Measurements from ENCODE around the gene GPBAR1.
"Not testable (repeated sequence)": the region's sequence is repeated elsewhere in the genome, so short reads cannot be mapped to it uniquely, and the experiment has no call there.

GPBAR1 gene

GRCh38 chr2:218269900-218270720 lies 9.3 kb downstream of the GPBAR1 start, which contains the start of the genes AAMP and PNKD:
TSS of gene AAMP (minus strand) at chr2:218270137. CDS start at chr2:218270086, 51 bp downstream.
TSS of gene PNKD (plus strand) at chr2:218270519. CDS start at chr2:218270536, 17 bp downstream.
- peak; percentile 100 for DNase-seq (ENCODE audit: low read depth)

DNA sequence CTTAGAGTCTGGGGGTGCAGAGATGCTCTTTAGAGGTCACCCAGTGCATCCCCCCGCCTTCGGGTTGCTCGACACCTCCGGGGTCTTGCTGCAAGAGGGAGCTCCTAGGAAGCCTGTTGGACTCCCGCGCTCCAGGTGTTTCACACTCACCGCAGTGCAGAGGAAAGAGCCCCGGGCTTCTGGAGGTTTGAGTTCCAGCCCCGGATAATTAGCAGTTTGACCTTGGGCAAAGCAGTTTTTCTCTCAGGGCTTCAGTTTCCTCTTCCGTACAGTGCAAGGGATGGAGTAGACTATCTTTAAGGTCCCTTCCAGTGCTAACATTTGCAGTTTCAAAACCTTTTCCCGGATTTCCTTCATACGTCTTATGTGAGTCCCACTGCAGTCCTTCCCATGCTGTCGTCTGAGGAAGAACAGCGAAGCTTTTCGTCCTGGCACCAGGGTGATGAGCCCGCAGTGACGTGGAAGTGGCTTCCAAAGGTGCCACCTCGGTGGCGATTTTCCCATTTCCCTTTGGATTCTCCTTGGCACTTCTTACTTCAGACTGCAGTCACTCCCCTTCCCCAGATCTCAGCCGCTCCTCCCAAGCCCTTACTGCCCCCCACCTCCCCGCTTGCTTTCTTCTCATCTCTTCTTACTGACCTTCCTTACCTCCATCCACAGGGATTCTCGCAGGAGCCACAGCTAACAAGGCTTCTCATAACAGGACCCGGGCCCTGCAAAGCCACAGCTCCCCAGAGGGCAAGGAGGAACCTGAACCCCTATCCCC lies 10.1 kb downstream of the GPBAR1 start:
- no peak for DNase-seq (ENCODE audit: low read depth)

- no peak for DNase-seq (ENCODE audit: low read depth)
Measured at GRCh38 chr2:218271487-218271797, 10.6 kb downstream of the GPBAR1 start.

DNA sequence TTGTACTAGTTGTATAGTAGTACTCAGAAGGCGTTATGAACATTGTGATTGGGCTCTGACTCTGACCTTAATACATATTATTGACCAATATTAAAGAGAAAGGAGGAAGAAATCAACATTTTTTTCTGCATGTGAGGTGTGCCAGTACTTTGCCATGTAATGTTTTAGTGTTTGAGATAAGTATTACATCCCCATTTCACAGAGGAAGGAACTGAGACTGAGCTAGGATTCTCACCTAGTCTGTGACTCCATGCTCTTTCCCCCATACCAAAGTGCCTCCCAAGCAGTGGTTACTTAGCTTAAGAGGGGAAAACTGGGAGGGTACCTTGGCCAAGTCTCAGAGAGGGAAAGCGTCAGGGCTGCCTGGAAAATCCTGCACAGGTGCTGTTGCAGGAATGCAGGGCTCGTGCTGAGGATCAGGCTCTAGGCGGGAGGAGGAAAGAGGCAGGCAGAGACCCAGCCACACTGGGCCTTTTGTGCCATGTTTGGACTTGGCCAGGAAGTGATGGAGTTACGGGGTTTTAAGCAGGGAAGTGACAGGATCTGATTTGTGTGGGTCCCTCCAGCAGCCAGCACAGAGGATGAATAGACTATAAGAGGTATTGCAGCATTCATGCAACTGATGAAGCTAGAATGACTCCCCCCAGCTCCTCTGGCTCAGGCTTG lies 11.2 kb downstream of the GPBAR1 start:
- no peak for DNase-seq (ENCODE audit: low read depth)

- DNase-seq (ENCODE audit: low read depth) = peak; percentile 59
Measured at GRCh38 chr2:218272531-218273212, 11.9 kb downstream of the GPBAR1 start.

- not testable (repeated sequence) for DNase-seq (ENCODE audit: low read depth)
Measured at GRCh38 chr2:218273214-218273907, 12.5 kb downstream of the GPBAR1 start.

- DNase-seq (ENCODE audit: low read depth) = no peak
Measured at GRCh38 chr2:218273908-218274249, 13.1 kb downstream of the GPBAR1 start.

- DNase-seq (ENCODE audit: low read depth) = no peak
Measured at GRCh38 chr2:218274586-218274985, 13.8 kb downstream of the GPBAR1 start.

- no peak for DNase-seq (ENCODE audit: low read depth)
Measured at GRCh38 chr2:218275371-218276072, 14.7 kb downstream of the GPBAR1 start.

DNA sequence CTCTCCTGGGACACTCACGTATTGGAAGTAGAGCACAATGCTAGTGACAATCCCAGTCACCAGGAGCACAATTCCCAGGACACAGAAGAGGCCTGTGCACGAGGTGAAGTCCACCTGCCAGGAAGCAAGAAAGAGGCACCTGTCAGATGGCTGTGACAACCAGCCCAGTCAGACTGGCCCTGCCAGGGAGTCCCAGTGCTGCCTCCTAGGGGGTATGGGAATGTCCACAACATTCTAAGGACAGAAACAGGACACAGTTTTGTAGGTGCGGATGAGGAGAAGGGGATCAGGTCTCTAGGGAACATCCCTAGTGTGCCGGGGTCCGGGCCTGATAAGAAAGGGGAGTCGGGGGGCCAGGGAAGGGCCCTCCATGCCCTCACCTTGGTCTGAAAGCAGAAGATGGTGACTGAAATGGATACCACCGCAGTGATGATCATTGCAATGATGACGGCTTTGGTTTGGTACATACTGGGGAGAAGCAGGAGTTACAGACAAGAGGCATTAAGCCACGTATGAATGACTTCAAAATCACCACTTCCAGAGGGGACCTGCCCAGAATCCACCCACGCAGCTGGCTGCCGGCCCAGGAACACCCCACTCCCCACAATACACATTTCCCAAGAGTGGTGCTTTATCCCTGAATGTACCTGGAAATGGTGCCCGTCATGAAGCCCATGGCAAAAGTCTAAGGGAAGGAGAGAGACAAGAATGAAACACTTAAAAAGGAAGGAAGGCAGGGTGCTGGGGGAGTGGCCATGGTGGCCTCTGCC lies 16.4 kb downstream of the GPBAR1 start:
- no peak for DNase-seq (ENCODE audit: low read depth)

GRCh38 chr2:218277921-218278320 lies 17.1 kb downstream of the GPBAR1 start:
- no peak for DNase-seq (ENCODE audit: low read depth)

DNA sequence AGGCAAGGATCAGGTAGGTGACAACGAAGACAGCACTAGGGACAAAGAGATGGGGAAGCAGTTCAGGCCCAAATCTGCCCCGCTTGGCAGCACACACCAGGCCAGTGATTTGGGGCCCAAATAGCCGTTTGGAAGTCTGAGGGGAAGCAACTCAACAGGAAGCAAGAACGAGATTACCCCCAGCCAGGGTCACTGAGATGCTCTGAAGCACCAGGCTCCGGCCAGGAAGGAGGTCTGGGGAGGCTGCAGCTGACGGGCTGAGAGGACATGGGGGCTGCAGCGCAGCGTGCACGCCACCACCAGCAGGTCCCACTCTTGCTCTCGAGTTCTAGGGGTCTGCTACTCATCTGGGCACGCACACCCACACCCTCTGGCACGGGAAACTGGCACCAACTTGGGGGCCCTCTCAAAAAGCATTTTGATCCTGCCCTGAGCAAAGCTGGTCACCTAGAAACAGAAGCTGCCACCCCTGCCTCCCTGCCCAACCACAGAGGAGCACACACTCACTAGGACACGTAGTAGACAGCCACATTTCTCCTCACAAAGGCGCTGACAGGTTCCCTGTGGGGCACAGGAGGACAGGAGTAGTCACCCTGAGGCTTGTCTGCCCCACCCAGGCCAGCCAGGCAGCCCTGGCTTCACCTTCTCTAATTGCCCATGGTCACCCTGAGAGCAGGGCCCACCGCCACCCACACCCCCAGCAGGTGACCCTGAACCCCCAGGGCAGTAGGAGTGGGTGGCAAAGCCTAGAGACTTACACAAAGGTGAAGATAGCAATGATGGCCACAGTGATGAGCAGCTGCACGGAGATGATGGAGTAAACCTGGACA lies 17.9 kb downstream of the GPBAR1 start:
- no peak for DNase-seq (ENCODE audit: low read depth)

GRCh38 chr2:218280260-218280870 lies 19.6 kb downstream of the GPBAR1 start:
- no peak for DNase-seq (ENCODE audit: low read depth)

GRCh38 chr2:218281449-218281848 lies 20.6 kb downstream of the GPBAR1 start:
- DNase-seq (ENCODE audit: low read depth) = no peak

DNA sequence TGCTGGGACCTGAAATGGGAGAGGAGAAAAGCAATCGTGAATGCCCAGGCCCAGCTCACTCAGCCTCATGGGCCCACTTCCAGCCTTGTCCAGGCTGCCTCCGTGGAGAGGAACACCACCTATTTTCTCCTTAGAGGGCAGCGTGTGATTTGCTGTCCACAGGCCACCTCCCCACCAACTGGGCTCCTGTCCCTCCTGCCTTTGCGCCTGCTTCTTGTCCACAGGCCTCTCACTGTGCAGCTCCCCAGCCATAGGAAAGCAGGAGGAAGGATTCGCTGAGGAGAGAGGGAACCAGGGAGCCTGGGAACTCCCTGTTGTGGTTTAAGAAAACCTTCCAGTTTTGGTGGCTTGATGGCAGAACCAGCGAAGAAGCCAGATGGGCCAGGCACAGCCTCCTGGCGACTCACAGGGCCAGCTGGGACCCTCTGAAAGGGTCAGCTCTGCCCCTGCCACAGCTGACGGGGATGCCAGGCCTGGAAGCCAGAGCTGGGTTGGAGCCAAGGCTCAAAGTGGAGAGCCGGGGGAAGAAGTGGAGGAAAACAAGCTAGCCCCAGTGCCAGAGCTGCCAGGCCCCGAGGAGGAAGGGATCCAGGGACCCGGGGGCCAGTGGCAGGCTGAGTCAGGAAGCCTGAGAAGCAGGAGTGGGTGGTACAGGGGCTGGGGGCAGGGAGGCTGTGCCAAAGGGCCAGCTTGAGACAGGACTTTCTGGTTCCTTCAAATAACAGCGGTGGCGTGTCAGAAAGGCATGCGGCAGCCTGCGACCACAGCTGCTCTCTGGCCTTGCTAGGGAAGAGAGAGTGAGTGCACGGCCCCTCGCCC lies 21.6 kb downstream of the GPBAR1 start:
- DNase-seq (ENCODE audit: low read depth) = no peak

GRCh38 chr2:218284106-218284811 lies 23.4 kb downstream of the GPBAR1 start:
- peak; percentile 58 for DNase-seq (ENCODE audit: low read depth)

- DNase-seq (ENCODE audit: low read depth) = no peak
Measured at GRCh38 chr2:218285604-218286003, 24.8 kb downstream of the GPBAR1 start.
